Stimulated activated CD8-positive, alpha-beta memory T cell treated with anti-CD3 and anti-CD28 coated beads, Interleukin-4, amount 100 ng/mL, for 48 hours (primary cell): ENCODE results near the gene CCNI2.
A peak's percentile ranks its signal among the peaks of the same experiment; 100 is the strongest.

ENCODE experiments used
- DNase-seq: peaks from one replicate; pipeline ENCODE4 v3.0.0-alpha.2; 2020

CCNI2 gene

GRCh38 chr5:132766020-132766805, 19.0 kb downstream of the CCNI2 start:
- DNase-seq: no peak

- no peak for DNase-seq
These were observed 19.5 kb downstream of the CCNI2 start for GRCh38 chr5:132766806-132767055.

GRCh38 chr5:132767150-132767549, 19.9 kb downstream of the CCNI2 start:
- DNase-seq: no peak

- no peak for DNase-seq
These were observed 21.3 kb downstream of the CCNI2 start for GRCh38 chr5:132768485-132768868.

GRCh38 chr5:132770476-132771159, 23.4 kb downstream of the CCNI2 start:
- no peak for DNase-seq

GRCh38 chr5:132771503-132771998, 24.3 kb downstream of the CCNI2 start:
- no peak for DNase-seq

- no peak for DNase-seq
These were observed 25.3 kb downstream of the CCNI2 start for GRCh38 chr5:132772291-132773070.

GRCh38 chr5:132773114-132773513, 25.9 kb downstream of the CCNI2 start:
- DNase-seq: no peak

GRCh38 chr5:132773601-132774355, 26.6 kb downstream of the CCNI2 start:
- DNase-seq: no peak

GRCh38 chr5:132774406-132774805, 27.2 kb downstream of the CCNI2 start:
- no peak for DNase-seq

GRCh38 chr5:132774896-132775295, 27.7 kb downstream of the CCNI2 start:
- no peak for DNase-seq

GRCh38 chr5:132775476-132775961, 28.3 kb downstream of the CCNI2 start:
- DNase-seq: no peak

- DNase-seq: no peak
These were observed 29.1 kb downstream of the CCNI2 start for GRCh38 chr5:132776131-132776937.

- no peak for DNase-seq
These were observed 29.6 kb downstream of the CCNI2 start for GRCh38 chr5:132776938-132777208.

- peak; percentile 55 for DNase-seq
These were observed 30.2 kb downstream of the CCNI2 start, which contains the start of gene SEPTIN8 for GRCh38 chr5:132777209-132778069. Gene SEPTIN8, minus strand, starts transcription at chr5:132777239. Its CDS starts 102 bp downstream, at chr5:132777137.

- no peak for DNase-seq
These were observed 30.9 kb downstream of the CCNI2 start for GRCh38 chr5:132778129-132778528.

GRCh38 chr5:132778856-132779255, 31.6 kb downstream of the CCNI2 start:
- no peak for DNase-seq

GRCh38 chr5:132779961-132780360, 32.7 kb downstream of the CCNI2 start:
- DNase-seq: no peak

GRCh38 chr5:132780577-132780976, 33.4 kb downstream of the CCNI2 start:
- DNase-seq: no peak

GRCh38 chr5:132781029-132781428, 33.8 kb downstream of the CCNI2 start:
- no peak for DNase-seq

GRCh38 chr5:132782101-132782500, 34.9 kb downstream of the CCNI2 start:
- no peak for DNase-seq
